GM21423 (cell line): ENCODE results near the gene FGF3.

Source experiments
- ATAC-seq: cut with Tn5 transposase; IDR thresholded peaks from one replicate; pipeline ENCODE4 v1.9.1; 2021; ENCODE audit warnings: mild to moderate bottlenecking, moderate library complexity; ENCODE audit not compliant: unreplicated experiment

Gene FGF3

GRCh38 chr11:69844396-69844795 lies 25.2 kb upstream of the FGF3 start:
- no peak for ATAC-seq

GRCh38 chr11:69843529-69843921 lies 24.3 kb upstream of the FGF3 start:
- ATAC-seq = no peak

- ATAC-seq = no peak
Measured at GRCh38 chr11:69842746-69843528, 23.7 kb upstream of the FGF3 start.

GRCh38 chr11:69841859-69842698 lies 22.9 kb upstream of the FGF3 start:
- no peak for ATAC-seq

GRCh38 chr11:69841170-69841858 lies 22.1 kb upstream of the FGF3 start:
- ATAC-seq = no peak

GRCh38 chr11:69840371-69841169 lies 21.4 kb upstream of the FGF3 start:
- ATAC-seq = no peak

GRCh38 chr11:69839516-69839915 lies 20.3 kb upstream of the FGF3 start:
- no peak for ATAC-seq

DNA sequence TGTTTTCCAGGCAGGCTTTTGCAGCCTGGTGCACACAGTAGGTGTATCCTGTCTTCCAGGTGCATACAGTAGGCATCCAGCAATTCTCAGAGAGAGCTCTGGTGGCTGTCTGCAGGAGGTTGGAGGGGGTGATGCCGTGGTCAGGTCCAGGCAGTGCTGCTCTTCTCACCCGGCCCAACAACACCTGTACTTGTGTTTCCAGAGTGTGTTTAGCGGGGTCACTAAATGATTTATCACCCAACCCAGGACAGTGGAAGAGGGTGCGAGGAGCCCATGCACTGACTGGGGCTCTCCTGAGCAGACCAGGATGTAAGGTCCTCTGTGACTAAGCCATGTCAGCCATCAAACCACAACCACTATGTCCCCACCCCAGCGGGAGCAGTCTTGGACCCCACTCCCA lies 18.6 kb upstream of the FGF3 start:
- ATAC-seq = no peak

GRCh38 chr11:69836401-69836800 lies 17.2 kb upstream of the FGF3 start:
- ATAC-seq = no peak

GRCh38 chr11:69834811-69835800 lies 15.9 kb upstream of the FGF3 start:
- no peak for ATAC-seq

- no peak for ATAC-seq
Measured at GRCh38 chr11:69834251-69834650, 15.0 kb upstream of the FGF3 start.

- no peak for ATAC-seq
Measured at GRCh38 chr11:69832561-69833413, 13.6 kb upstream of the FGF3 start.

DNA sequence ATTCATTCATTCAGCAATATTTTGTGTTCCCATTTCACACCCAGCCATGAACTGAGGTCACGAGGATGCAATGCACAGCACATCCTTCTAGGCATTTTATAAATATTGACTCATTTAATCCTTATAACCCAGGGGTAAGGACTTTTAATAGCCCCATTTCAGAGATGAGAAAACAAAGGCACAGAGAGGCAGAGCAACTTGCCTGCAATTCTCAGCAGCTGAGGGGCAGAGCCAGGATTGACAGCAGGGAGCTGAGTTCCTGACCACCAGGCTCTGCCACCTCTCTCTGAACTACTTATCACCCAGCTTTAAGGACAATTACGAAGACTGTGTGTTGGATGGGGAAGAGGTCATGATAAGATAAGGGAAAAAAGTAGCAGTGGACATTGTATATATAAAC lies 12.8 kb upstream of the FGF3 start:
- ATAC-seq = no peak

DNA sequence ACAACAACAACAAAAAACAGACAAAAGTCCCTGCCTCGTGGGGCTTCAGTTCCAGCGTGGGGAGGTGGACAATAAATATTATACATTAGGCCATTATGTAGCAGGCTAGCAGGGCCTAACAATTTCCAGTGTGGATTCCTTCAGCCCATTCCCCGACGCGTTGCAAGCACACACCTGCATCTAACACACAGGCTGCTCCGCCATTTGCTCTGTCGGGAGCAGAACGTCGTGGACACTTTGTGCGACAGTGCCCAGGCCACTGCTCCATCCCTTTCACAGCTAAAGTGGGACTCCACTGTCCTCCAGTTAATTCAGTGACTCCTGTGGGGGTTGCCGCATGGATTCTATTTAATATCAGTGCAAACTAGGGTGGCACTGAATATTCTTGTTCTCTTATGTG lies 10.9 kb upstream of the FGF3 start:
- no peak for ATAC-seq

- ATAC-seq = no peak
Measured at GRCh38 chr11:69828971-69829344, 9.7 kb upstream of the FGF3 start.

DNA sequence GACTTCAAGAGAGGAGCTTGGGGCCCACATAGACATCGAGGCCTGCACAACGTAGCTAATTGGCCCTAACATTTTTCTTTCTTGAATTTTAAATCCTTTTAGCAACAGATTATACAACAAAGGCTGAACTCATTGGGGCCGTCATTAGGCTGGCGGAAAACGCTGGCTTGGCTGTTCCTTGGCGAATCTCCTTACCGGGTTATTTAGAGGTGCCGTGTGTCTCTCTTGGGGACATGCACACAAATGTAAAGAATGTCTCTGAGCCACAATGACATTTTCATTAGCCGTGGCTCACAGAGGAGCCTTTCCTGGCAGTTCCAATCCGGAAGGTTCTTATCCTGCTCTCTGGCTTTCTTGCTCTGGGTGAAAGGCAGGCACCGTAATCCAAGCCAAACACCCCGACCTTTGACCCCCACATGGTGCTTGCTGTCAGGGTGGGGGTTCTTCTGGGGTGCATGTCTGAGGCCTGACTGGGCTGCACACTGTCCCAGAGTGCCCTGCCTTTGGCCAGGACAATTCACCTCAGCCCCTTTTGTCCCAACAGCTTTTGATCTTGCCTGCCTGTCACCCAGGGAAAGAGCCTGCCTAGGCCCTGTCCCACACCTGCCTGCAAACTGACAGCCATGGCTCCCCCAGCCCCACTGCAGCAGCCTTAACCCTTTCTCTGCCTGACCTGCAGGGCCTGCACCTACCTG lies 9.2 kb upstream of the FGF3 start:
- no peak for ATAC-seq

DNA sequence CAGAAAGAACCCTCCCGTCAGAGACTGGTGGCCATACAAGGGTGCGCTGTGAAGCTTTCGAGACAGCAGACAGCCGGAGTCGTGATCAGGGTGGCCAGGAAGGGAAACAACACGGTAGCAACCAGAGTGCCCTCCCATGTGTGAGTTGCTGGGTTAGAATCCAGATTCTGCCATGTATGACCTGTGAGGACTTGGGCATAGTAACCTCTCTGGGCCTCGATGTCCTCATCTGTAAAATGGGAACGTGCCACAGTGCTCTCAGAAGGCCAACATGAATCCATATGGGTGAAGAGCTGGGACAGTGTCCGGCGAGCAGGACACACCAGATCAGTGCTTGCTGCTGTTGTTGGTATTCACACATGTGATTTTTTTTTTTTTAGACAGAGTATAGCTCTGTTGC lies 7.6 kb upstream of the FGF3 start:
- ATAC-seq = no peak

DNA sequence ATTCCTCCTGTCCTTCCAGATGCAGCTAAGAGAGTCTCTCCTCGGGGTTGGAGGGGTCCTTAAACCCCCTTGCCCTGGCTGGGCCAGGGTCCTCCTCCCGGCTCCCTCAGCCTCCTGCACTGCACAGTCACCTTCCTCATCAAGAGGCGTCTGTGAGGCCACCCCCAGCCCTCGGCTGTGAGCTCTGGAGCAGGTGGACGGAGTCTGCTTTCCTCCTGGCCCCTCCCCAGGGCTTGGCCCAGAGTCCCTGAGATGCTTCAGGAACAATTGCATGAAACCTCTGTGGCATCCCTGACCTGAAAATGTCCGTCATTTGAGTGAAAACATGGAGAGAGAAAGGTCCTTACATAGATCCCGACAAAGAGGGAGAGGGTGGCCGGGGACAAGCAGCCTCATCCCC lies 6.7 kb upstream of the FGF3 start:
- no peak for ATAC-seq
